K562 (cell line): Measurements from ENCODE around the gene TMEM200B. TPM values are rescaled to one million over a fixed set of nuclear protein-coding genes. Genes with fewer than 3 reads are reported as not detected.

Experiments used
- BCOR ChIP-seq: fragments of 450-650 bp; IDR thresholded peaks from 2 replicates; pipeline ENCODE4 v1.6.1; 2016
- ELF1 ChIP-seq: fragments of 200-800 bp; sonication (Bioruptor generic); IDR thresholded peaks from 2 replicates; pipeline ENCODE4 v1.6.1; 2016; ENCODE audit warnings: missing genetic modification characterization, missing compliant biosample characterization
- ILK ChIP-seq: fragments of 450-650 bp; IDR thresholded peaks from 2 replicates; pipeline ENCODE4 v1.6.1; 2016; ENCODE audit warnings: missing genetic modification characterization, low read depth, mild to moderate bottlenecking, missing compliant biosample characterization, moderate library complexity, borderline replicate concordance
- RBM34 ChIP-seq: fragments of 200-400 bp; formaldehyde crosslinking; IDR thresholded peaks from 2 replicates; pipeline ENCODE4 v1.6.1; 2018; ENCODE audit warnings: low read length, borderline replicate concordance; ENCODE audit not compliant: insufficient read depth
- RFX5 ChIP-seq: IDR thresholded peaks from 2 replicates; pipeline ENCODE4 v1.6.1; 2011; ENCODE audit warnings: low read depth, mild to moderate bottlenecking, improper control_type of control experiment, low read length
- RUNX1 ChIP-seq: sonication (generic); IDR thresholded peaks from 2 replicates; pipeline ENCODE4 v1.6.1; 2016; ENCODE audit warnings: antibody characterized with exemption, low read depth
- SMAD1 ChIP-seq: fragments of 150-350 bp; IDR thresholded peaks from 2 replicates; pipeline ENCODE4 v1.6.1; 2014; ENCODE audit warnings: low read length, low read depth; ENCODE audit not compliant: partially characterized antibody
- TAF7 ChIP-seq: fragments of 450-650 bp; IDR thresholded peaks from 2 replicates; pipeline ENCODE4 v1.6.1; 2016; ENCODE audit warnings: missing genetic modification characterization, missing compliant biosample characterization
- TRIM24 ChIP-seq, 2 experiments: fragments of 450-650 bp; IDR thresholded peaks; 2 replicates each; pipeline ENCODE4 v1.6.1; 2016
- ZFP36 ChIP-seq: fragments of 150-350 bp; IDR thresholded peaks from 2 replicates; pipeline ENCODE4 v1.6.1; 2018; ENCODE audit warnings: low read length, low read depth; ENCODE audit not compliant: partially characterized antibody
- ZNF217 ChIP-seq: sonication (generic); formaldehyde crosslinking; IDR thresholded peaks from 2 replicates; pipeline ENCODE4 v1.8.0; 2022; ENCODE audit warnings: mild to moderate bottlenecking, missing genetic modification reagents
- ZNF274 ChIP-seq: IDR thresholded peaks from 2 replicates; pipeline ENCODE4 v1.6.1; 2011; ENCODE audit warnings: low read depth, mild to moderate bottlenecking, low read length, moderate library complexity, borderline replicate concordance
- ZNF436 ChIP-seq: fragments of 250-450, 450-650 bp; sonication (Bioruptor Pico); formaldehyde crosslinking; IDR thresholded peaks from 2 replicates; pipeline ENCODE4 v1.7.0; 2020; ENCODE audit warnings: mild to moderate bottlenecking
- ZNF584 ChIP-seq: fragments of 200-800 bp; sonication (Bioruptor generic); IDR thresholded peaks from 2 replicates; pipeline ENCODE4 v1.6.1; 2016; ENCODE audit warnings: low read depth, mild to moderate bottlenecking, missing genetic modification characterization, missing compliant biosample characterization
- ZNF589 ChIP-seq: fragments of 200-800 bp; sonication (Bioruptor generic); IDR thresholded peaks from 2 replicates; pipeline ENCODE4 v1.6.1; 2016; ENCODE audit warnings: low read depth, missing genetic modification characterization, missing compliant biosample characterization
- ZNF707 ChIP-seq: fragments of 250-450 bp; sonication (Bioruptor Pico); conservative IDR thresholded peaks from 2 replicates; pipeline ENCODE4 v1.8.0; 2022; ENCODE audit warnings: inconsistent platforms, mild to moderate bottlenecking, moderate library complexity
- polyA plus RNA-seq, 8 experiments: library from polyadenylated mRNA; depleted of rRNA in 4 of 8; stranded (reverse) in 5 of 8; unstranded in 3 of 8; fragments of >200 nt; fragmentation: Nextera tagmentation in 2 of 8; fragmentation: Illumina TruSeq in 1 of 8; extraction: Ambion mirVana in 2 of 8; extraction: Trizol in 1 of 8; gene quantifications; 2 replicates each; pipeline versions ENCODE4 v1.2.1 to v1.2.3, GENCODE V29; 2011 to 2014; ENCODE audit warnings: inconsistent platforms in 1 of 8, missing spikeins in 1 of 8
- total RNA-seq, 7 experiments: library from RNA; depleted of rRNA in 6 of 7; stranded (reverse); fragments of >200 nt in 6 of 7; fragmentation: Illumina TruSeq in 2 of 7; extraction: Trizol in 2 of 7; gene quantifications; 2 replicates each; pipeline versions ENCODE4 v1.2.1 to v1.2.3, GENCODE V29; 2011 to 2021; ENCODE audit warnings: low replicate concordance in 1 of 7
- TF ChIP-seq, protein P1 (sequence below): fragments of 250-450 bp; sonication (Bioruptor Pico); IDR thresholded peaks from 2 replicates; pipeline ENCODE4 v1.9.0; 2021; ENCODE audit warnings: mild to moderate bottlenecking, inconsistent platforms
- TF ChIP-seq, protein P2 (sequence below), 3 experiments: IDR thresholded peaks in 2 of 3; conservative IDR thresholded peaks in 1 of 3; 2 replicates each; pipeline ENCODE4 v1.5.1; 2011 to 2012; ENCODE audit warnings: low read length in 3 of 3, mild to moderate bottlenecking in 3 of 3, control low read depth in 2 of 3, improper control_type of control experiment in 1 of 3, inconsistent platforms in 1 of 3, low read depth in 1 of 3, mixed read lengths in 1 of 3, moderate library complexity in 1 of 3; ENCODE audit not compliant: insufficient read depth in 2 of 3
- TF ChIP-seq, protein P3 (sequence below): fragments of 450-650 bp; IDR thresholded peaks from 2 replicates; pipeline ENCODE4 v1.7.1; 2018; ENCODE audit warnings: mild to moderate bottlenecking, low read depth; ENCODE audit not compliant: partially characterized antibody
- TF ChIP-seq, protein P4 (sequence below): fragments of 450-650 bp; IDR thresholded peaks from 2 replicates; pipeline ENCODE4 v1.6.1; 2016; ENCODE audit warnings: missing biosample characterization, missing genetic modification characterization

Gene TMEM200B
- total and polyA plus RNA-seq, 9 of the 15 experiments (the other 6 are each of a cell fraction or from before 2014, with no cell fraction given) = 0.04 to 0.35 (median 0.10) TPM; not detected in 1

DNA sequence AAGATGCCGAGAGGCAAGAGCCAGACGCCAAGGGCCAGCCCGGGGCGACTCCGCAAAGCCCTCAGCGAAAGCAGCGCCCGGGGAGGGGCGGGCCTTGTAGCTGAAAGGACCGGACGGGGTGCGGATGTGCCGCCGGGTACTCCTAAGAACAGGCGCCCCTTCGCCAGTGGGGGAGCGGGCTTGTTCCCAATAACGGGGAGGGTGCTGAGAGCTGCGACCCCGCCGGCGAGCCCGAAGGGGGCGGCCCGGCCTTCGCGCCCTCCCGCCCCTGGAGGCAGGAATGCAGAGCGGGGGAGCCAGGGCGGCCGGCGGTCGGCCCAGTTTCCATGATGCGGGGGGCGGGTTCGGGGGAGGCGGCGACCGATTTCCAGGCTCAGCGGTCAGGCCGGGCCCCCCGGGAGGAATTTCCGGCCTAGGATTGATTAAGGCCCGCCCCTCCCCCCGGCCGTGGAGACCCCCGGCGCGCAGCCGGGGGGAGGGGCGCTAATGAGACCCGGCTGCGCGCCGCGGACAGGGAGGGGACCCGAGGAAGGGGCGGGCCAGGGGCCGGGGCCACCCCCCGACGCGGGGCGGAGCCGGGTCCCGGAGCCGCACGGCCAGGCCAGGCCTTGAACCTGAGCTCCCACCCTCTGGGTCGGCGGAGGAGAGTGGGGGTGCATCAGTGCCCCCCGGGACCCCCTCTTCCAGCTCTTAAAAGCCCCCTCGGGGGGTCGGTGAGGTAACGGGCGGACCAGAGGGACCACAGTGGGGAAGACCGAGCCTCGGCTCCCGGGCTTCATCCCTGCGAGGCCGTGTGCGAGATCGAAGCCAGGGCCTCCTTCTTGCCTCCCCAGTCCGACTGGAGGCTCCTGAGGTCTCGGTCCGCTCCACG lies 898 bp upstream of the TMEM200B start (continued):
- TF ChIP-seq ILK (tag) (no peak), ZFP36 (no peak), RFX5 (no peak), BCOR (0 out of 2 replicates have a peak, but pooled peaks have one; percentile 48), ZNF274 (no peak), SMAD1 (no peak), ZNF707 (no peak), ZNF217 (CRISPR knock-in tag) (no peak), RUNX1 (no peak), ZNF589 (CRISPR knock-in tag) (no peak), ELF1 (no peak), RBM34 (no peak), ZNF584 (CRISPR knock-in tag) (no peak), ZNF436 (CRISPR knock-in tag) (no peak), TRIM24 (IDR thresholded peaks at IDR 0.05) (no peak), TAF7 (tag) (no peak)
- TF ChIP-seq, protein P1, sequence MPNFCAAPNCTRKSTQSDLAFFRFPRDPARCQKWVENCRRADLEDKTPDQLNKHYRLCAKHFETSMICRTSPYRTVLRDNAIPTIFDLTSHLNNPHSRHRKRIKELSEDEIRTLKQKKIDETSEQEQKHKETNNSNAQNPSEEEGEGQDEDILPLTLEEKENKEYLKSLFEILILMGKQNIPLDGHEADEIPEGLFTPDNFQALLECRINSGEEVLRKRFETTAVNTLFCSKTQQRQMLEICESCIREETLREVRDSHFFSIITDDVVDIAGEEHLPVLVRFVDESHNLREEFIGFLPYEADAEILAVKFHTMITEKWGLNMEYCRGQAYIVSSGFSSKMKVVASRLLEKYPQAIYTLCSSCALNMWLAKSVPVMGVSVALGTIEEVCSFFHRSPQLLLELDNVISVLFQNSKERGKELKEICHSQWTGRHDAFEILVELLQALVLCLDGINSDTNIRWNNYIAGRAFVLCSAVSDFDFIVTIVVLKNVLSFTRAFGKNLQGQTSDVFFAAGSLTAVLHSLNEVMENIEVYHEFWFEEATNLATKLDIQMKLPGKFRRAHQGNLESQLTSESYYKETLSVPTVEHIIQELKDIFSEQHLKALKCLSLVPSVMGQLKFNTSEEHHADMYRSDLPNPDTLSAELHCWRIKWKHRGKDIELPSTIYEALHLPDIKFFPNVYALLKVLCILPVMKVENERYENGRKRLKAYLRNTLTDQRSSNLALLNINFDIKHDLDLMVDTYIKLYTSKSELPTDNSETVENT (CRISPR knock-in tag) = no peak
- TF ChIP-seq, protein P2, sequence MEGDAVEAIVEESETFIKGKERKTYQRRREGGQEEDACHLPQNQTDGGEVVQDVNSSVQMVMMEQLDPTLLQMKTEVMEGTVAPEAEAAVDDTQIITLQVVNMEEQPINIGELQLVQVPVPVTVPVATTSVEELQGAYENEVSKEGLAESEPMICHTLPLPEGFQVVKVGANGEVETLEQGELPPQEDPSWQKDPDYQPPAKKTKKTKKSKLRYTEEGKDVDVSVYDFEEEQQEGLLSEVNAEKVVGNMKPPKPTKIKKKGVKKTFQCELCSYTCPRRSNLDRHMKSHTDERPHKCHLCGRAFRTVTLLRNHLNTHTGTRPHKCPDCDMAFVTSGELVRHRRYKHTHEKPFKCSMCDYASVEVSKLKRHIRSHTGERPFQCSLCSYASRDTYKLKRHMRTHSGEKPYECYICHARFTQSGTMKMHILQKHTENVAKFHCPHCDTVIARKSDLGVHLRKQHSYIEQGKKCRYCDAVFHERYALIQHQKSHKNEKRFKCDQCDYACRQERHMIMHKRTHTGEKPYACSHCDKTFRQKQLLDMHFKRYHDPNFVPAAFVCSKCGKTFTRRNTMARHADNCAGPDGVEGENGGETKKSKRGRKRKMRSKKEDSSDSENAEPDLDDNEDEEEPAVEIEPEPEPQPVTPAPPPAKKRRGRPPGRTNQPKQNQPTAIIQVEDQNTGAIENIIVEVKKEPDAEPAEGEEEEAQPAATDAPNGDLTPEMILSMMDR (IDR thresholded peaks at IDR 0.05 in 2 of 3, conservative IDR thresholded peaks at IDR 0.05 in 1 of 3; ENCODE audit: insufficient read depth in 2 of 3, low read depth in 1 of 3, low read length in 3 of 3) = peak; percentile 57 to 88 (median 59); a peak in 5 of 6 replicates
- TF ChIP-seq, protein P3, sequence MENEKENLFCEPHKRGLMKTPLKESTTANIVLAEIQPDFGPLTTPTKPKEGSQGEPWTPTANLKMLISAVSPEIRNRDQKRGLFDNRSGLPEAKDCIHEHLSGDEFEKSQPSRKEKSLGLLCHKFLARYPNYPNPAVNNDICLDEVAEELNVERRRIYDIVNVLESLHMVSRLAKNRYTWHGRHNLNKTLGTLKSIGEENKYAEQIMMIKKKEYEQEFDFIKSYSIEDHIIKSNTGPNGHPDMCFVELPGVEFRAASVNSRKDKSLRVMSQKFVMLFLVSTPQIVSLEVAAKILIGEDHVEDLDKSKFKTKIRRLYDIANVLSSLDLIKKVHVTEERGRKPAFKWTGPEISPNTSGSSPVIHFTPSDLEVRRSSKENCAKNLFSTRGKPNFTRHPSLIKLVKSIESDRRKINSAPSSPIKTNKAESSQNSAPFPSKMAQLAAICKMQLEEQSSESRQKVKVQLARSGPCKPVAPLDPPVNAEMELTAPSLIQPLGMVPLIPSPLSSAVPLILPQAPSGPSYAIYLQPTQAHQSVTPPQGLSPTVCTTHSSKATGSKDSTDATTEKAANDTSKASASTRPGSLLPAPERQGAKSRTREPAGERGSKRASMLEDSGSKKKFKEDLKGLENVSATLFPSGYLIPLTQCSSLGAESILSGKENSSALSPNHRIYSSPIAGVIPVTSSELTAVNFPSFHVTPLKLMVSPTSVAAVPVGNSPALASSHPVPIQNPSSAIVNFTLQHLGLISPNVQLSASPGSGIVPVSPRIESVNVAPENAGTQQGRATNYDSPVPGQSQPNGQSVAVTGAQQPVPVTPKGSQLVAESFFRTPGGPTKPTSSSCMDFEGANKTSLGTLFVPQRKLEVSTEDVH = no peak
- TF ChIP-seq, protein P4, sequence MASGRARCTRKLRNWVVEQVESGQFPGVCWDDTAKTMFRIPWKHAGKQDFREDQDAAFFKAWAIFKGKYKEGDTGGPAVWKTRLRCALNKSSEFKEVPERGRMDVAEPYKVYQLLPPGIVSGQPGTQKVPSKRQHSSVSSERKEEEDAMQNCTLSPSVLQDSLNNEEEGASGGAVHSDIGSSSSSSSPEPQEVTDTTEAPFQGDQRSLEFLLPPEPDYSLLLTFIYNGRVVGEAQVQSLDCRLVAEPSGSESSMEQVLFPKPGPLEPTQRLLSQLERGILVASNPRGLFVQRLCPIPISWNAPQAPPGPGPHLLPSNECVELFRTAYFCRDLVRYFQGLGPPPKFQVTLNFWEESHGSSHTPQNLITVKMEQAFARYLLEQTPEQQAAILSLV (tag) = no peak
